HG02970 (cell line): ENCODE measurements around the gene GPR151.
"Not testable (repeated sequence)": the region's sequence is repeated elsewhere in the genome, so short reads cannot be mapped to it uniquely, and the experiment has no call there.

Experiments used
- ATAC-seq: cut with Tn5 transposase; IDR thresholded peaks from one replicate; pipeline ENCODE4 v1.9.1; 2021; ENCODE audit warnings: mild to moderate bottlenecking, moderate library complexity, moderate number of reproducible peaks; ENCODE audit not compliant: unreplicated experiment, low FRiP score

Gene GPR151

GRCh38 chr5:146516151-146516475, at the start of gene GPR151:
Gene GPR151, minus strand, starts transcription at chr5:146516190. Its CDS starts 77 bp downstream, at chr5:146516113.
- ATAC-seq, result no peak

DNA sequence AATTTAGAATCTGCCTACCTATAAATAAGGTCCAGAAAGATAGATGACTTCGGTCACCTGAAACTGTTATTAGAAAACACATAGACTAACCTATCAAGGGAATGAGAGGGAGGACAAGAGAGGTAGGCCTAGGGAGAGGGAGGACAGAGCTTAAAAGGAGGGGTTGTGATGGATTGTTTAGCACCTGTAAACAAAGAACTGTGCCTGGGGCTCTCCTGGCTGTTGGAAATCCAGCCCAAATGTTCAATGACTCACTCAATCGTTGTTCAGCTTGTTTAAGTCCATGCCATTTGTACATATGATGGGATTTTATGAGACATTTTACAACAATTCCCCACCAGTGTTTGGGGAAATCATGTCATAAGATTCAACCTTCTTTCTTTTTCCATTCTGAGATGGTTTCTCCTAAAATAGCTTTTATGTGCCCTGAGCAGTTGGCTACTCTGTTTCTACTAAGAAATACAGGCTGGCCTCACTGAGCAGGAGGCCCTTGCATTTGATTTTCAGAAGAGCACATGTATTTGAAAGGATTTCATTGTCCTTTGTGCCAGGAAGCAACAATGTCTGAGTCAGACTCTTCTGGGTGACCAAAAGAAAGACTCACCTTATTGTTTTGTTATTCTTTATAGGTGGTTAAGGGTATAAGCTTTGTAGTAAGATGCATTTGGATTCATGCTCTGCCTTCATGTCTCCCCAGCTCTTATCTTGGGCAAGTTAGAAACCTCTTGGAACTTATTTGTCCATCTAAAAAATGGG, 48.2 kb upstream of the GPR151 start:
- no peak for ATAC-seq

DNA sequence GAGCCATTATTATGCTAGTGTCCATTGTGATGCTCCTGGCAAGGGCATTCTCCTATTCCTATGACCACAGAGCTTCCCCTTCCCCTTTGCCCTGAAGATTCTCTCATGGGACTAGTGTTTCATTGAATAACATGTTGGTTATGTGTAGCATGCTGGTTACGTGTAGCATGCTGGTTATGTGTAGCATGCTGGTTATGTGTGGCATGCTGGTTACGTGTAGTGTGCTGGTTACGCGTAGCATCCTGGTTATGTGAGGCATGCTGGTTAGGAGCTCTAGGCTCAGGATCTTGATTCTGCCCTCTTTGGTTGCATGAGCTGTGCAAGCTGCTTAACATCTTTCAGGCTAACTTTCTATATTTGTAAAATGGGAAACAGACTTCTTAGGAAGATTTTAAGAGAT, 46.5 kb upstream of the GPR151 start:
- no peak for ATAC-seq

- no peak for ATAC-seq
These were observed 45.7 kb upstream of the GPR151 start for GRCh38 chr5:146561711-146562110.

- ATAC-seq, result no peak
These were observed 44.3 kb upstream of the GPR151 start for GRCh38 chr5:146560205-146560812.

- ATAC-seq, result not testable (repeated sequence)
These were observed 40.9 kb upstream of the GPR151 start for GRCh38 chr5:146556884-146557283.

GRCh38 chr5:146553446-146553845, 37.5 kb upstream of the GPR151 start:
- ATAC-seq, result no peak

DNA sequence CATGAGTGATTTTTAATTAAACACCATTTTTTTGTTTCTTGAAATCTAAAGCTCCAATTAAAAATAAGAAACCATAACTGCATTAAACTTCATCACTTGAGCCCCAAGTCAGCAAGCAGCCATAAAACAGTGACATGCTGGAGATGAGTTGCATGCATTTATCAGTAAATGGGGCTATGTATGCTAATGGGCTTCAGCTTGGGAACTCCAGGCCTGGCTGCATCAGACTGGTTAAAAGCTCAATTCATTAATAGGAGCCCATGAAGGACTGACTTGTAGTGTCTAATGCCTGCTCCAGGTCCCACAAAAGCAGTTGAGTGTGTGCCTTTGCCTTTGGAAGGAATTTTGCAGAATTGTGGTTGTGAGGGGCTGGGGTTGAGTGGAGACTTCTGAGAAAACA, 33.6 kb upstream of the GPR151 start:
- no peak for ATAC-seq

GRCh38 chr5:146548781-146549449, 32.9 kb upstream of the GPR151 start:
- no peak for ATAC-seq

DNA sequence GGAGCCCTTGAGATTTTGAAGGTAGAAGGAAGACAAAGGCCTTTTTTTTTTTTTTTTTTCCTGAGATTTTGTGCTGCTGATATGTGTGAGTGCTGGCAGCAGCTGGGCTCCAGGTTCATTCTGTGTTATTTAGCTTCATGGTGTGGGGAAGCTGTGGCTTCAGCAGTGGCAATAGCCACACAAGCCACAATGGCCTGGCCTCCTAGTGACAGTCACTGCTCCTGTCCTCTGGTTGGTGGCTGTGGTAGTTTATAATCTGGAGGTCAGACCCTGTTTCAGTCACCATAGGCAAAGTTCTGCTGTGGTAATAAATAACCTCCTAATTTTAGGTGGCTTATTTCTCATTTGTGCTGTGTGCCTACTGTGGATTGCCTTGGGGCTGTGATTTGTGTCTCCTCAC, 28.2 kb upstream of the GPR151 start:
- ATAC-seq, result no peak

DNA sequence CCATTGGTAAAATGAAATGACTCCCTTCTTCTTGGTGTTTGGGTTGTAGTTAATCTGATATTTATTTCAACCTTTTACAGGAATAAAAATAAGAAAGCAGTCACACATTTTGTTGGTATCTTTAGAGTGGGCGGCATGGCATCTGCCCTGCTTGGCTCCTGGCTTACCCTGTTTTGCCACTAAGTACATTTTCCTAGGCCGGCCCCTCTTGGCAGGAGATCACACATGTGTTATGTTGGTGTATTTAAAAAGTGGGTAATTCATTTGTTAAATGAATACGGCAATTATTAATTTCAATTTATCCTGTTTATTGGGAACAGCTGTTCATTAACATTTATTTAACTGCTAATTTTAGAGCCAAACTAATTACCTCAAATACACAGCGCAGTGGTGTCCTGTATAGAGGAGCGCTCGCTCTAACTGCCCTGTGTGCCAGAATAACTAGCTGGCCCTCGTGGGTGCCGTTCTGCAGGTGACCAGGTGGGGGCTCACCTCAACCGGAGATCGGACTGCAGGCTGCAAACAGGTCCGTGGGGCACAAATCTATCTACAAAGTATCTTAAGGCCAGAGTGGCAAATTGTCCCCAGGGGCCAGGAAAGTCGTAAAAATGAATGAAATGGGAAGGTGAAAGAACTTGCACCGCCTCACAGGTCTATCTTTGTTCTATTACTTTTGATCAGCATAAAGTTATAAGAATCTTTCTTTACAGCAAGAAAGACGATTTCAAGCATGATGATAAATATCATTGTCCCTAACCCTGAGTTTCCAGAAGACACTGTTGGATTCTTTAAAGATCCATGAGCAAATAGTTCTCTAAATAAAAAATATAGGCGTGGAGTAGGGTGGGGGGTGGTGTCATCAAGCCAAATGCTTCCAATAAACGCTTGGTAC, 26.2 kb upstream of the GPR151 start:
- peak; percentile 89 for ATAC-seq

- ATAC-seq, result no peak
These were observed 24.4 kb upstream of the GPR151 start for GRCh38 chr5:146540414-146540813.

- ATAC-seq, result no peak
These were observed 24.0 kb upstream of the GPR151 start for GRCh38 chr5:146539973-146540372.

DNA sequence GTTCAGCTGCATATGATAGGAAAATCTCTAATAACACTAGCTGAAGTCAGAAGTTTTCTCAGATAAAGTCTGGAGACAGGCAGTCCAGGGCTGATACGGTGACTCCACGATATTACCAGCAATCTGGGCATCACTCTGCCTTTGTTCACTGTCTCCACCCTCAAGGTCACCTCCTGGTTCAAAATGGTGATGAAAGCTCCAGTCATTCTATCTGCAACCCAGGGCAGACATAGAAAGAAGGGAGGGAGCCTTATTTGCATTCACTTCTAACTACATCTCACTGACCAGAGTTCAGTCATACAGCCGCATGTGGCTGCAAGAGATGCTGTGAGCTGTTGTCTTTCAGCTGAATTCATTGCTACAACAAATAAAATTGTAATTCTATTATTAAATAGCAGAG, 22.4 kb upstream of the GPR151 start:
- ATAC-seq, result no peak

DNA sequence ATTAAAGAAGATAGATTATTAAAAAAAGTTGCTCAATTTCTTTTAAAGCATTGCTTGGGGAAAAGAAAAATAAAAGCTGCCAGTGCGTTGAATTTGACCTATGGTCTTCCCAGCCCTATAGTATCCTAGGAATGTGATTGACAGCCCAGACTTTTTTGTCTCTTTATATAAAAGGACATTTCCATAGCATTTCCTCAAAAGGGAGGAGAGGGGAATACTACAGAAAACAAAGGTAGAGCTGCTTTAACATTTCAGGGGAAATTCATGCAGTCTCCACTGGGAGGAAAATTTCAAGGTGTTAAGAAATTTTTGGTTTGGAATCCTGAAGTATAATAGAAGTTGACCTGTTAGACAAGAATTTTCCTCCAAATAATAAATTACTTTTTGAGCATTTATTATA, 17.9 kb upstream of the GPR151 start:
- ATAC-seq, result no peak

DNA sequence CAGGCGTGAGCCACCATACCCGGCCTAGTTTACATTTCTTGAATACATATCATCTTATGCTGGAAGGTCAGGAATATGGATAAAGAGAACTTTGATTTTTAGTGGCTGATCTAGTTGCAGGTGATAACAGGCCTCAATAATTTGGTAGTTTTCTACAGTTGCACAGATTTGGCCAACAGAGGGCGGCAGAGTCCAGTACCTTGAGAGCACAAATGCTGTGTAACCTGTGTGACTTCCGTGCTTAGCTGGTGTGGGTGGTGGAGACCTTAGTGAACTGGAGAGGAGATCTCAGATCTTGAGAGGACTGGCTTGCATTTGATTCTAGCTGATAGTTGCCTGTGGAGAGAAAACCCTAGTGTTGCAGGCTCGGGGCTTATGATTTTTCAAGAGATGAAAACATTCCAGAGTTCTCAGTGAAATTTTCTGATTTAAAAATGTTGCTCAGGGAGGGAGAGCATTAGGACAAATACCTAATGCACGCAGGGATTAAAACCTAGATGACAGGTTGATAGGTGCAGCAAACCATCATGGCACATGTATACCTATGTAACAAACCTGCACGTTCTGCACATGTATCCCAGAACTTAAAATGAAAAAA, 17.4 kb upstream of the GPR151 start:
- ATAC-seq, result peak; percentile 93

- ATAC-seq, result peak; percentile 43
These were observed 14.0 kb upstream of the GPR151 start for GRCh38 chr5:146529984-146530383.

DNA sequence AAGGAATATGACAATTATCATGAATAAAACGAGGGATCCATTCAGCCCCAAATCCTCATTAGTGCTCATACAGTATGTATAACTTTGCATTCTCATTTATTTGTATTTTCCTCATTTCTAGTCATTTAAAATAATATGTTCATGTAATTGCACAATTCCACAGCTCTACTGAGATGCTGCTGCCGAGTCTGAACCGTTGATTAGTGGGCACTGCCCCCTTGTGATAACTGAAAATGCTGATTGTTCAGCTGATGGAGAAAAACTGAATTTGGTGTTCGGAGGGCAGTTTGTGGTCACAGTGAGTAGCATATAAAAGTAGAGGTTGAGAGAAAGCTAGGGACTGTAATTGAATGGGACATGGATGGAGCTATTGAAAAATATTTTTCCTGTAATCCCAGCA, 12.2 kb upstream of the GPR151 start:
- ATAC-seq, result no peak

DNA sequence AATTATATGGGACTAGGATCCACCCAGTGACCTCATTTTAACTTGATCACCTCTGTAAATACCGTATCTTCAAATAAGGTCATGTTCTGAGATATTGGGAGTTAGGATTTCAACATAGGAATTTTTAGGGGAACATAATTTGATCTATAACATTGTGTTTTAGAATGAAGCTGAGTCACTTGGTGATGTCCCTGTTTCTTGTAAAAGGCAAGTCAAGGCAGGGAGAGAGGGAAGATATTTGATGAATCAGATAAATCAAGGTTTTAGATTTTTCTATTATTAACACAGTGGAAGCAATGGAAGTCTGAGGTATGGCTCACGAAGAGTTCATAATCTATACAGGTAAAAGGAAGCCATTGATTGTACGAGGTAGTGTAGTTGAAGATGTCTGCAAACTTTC, 11.8 kb upstream of the GPR151 start:
- no peak for ATAC-seq

DNA sequence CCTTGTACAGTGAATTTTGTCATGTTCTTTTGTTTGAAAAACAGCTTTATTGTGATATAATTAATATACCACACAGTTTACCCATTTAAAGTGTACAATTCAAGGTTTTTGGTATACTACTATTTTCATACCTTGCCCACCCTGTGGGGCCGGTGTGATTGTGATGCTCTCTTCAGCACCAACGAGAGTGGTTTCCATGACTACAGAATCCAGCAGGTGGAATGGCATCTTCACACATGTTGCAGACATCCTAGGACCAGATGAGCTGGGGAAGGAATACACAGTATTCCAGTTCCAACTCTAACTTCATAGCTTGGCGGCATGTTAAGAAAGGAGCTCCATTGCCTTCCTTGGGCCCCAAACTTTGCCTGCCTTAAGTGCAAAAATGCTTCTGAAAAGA, 7.7 kb upstream of the GPR151 start:
- ATAC-seq, result no peak
